Measurements from ENCODE around the gene GNPTAB.

GNPTAB gene

GRCh38 chr12:101847325-101847724 is 16.6 kb upstream of the GNPTAB start:
- no peak overlapping the region for H3K4me3 ChIP-seq (ENCODE audit: low read length)
- no peak for DNase-seq (ENCODE audit: low read depth)
- no peak for TF ChIP-seq CTCF (conservative IDR thresholded peaks at IDR 0.05; ENCODE audit: low read depth, low read length)

- DNase-seq (ENCODE audit: low read depth): no peak
- TF ChIP-seq CTCF (conservative IDR thresholded peaks at IDR 0.05; ENCODE audit: low read depth, low read length): no peak
- H3K4me3 ChIP-seq (ENCODE audit: low read length): no peak overlapping the region
Observed at GRCh38 chr12:101845137-101845711, 14.5 kb upstream of the GNPTAB start.

GRCh38 chr12:101841069-101841468 is 10.3 kb upstream of the GNPTAB start:
- no peak overlapping the region for H3K4me3 ChIP-seq (ENCODE audit: low read length)
- no peak for DNase-seq (ENCODE audit: low read depth)
- TF ChIP-seq CTCF (conservative IDR thresholded peaks at IDR 0.05; ENCODE audit: low read depth, low read length): no peak

- H3K4me3 ChIP-seq (ENCODE audit: low read length): no peak overlapping the region
- peak; percentile 90 for TF ChIP-seq CTCF (conservative IDR thresholded peaks at IDR 0.05; ENCODE audit: low read depth, low read length)
- DNase-seq (ENCODE audit: low read depth): no peak
Observed at GRCh38 chr12:101839324-101840283, 8.8 kb upstream of the GNPTAB start.

GRCh38 chr12:101838628-101839323 is 8.0 kb upstream of the GNPTAB start:
- H3K4me3 ChIP-seq (ENCODE audit: low read length): no peak overlapping the region
- DNase-seq (ENCODE audit: low read depth): no peak

DNA sequence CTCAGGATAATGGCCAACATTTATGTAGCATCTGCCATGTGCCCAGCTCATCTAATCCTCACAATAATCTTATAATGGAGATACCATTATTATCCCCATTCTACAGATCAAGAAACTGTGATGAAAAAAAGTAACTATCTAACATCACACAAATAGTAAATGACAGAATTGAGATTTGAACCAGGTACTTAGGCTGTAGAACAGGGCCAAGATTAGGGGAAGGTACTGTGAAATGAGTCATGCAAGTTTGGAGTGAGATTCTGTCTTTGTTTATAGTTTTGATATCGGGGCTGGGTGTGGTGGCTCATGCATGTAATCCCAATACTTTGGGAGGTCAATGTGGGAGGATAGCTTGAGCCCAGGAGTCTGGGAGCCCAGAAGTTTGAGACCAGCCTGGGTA is 1.3 kb upstream of the GNPTAB start:
- no peak overlapping the region for H3K4me3 ChIP-seq (ENCODE audit: low read length)
- no peak for TF ChIP-seq CTCF (conservative IDR thresholded peaks at IDR 0.05; ENCODE audit: low read depth, low read length)
- no peak for DNase-seq (ENCODE audit: low read depth)

More at GRCh38 chr12:101838628-101839323, 8.0 kb upstream of the GNPTAB start:
- no peak for TF ChIP-seq CTCF (conservative IDR thresholded peaks at IDR 0.05; ENCODE audit: low read depth, low read length)

Data from retinal pigment epithelial cell (primary cell).